HuH-7.5 (cell line): ENCODE data around the gene PYGB.
"Not testable (repeated sequence)": the region's sequence is repeated elsewhere in the genome, so short reads cannot be mapped to it uniquely, and the experiment has no call there.

Experiments used
- DNase-seq: peaks from one replicate; pipeline ENCODE4 v3.0.0; 2011; ENCODE audit warnings: low spot score

Gene PYGB

DNA sequence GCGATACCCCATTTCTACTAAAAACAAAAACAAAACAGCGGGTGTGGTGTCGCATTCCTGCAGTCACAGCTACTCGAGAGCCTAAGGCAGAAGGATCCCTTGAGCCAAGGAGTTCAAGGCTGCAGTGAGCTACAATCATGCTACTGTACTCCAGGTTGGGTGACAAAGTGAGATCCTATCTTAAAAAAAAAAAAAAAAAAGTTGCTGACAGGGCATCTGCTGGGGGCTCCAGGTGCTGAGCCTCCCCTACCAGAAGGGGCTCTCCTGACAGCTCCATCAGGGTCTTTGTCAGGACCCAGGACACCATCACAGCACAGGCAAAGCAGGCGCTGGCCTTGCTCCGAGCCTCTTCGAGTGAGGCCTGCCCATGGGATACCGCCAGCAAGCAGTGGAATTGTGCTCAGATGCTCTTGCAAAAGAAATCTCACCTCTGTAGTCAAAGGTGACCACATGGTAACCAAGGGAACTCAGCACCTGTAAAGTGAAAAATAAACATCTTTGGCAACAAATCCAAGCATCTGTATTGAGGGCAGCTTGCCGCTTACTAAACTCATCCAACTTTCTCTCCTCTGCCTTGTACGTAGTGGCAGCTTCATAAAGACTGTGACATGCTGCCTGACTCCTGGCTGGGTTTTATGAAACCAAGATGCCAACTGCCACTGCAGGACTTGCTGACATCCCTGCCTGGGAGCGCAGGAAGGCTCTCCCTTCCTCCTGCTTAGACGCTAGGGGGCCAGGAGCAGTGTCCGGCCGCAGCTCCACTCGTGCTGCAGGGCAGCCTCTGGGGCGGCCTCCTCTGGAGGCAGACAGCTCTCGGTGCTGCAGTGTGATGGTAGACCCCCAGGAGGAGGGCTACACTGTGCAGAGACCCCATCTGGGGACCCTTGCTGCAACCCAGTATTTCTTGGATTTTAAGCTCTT lies 66.9 kb downstream of the PYGB start:
- no peak for DNase-seq

DNA sequence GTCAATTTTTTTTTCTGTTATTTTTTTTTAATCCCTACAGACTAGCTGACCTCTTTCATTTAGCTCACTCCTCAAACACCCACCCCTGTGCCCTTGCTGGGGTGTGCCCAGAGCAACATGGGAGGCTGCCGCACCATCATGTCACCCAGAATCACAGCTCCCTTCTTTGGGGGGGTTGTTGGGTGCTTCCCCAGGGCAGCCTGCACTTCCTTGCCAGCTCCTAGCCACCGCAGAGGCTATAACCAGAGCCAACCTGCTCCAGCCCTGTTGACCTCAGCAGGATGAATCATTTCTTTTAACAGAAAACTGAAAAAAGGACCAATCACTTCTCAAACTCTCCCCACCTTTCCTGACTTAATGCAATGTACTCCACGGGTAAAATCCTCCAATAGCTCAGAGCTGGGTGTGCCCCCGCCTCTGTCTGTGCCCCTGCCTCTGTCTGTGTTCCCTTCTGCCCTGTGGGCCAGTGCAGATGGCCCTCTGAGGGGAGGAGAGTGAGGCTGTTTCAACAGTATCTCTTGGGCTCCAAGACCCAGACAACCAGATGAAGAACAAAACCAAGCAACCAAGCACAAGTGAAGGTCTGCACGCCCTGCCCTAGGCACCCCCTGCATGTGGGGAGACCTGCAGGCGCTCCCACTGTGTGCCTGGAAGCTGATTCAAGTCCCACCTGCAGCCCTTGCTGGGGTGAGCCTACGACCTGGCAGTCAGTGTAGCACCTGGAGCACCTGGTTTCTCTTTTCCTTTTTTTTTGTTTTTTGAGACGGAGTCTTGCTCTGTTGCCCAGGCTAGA lies 67.7 kb downstream of the PYGB start:
- DNase-seq: no peak

DNA sequence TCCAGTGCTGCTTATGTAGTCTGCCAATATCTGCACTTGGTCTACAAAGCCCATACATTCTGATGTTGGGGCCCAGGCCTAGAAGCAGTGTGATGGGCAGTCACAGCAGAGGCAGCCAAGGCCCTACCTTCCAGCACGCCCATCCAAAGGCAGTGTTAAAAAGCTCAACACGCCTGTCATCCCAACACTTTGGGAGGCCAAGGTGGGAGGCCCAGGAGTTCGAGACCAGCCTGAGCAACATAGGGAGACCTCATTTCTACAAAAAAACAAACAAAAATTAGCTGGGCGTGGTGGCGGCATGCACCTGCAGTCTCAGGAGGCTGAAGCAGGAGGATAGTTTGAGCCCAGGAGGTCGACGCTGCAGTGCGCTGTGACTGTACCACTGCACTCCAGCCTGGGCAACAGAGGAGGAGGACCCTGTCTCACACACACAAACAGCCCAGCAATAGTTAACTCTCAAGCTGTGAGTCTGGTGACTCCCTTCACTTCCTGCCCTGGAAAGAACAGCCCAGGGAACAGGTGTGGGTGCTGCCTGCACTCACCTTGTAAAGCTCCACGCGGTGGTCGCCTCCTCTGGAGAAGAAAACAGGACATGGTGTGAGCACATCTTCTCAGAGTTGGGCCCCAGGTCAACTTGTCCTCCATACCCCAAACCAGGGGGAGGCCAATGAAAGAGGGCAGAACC lies 68.8 kb downstream of the PYGB start:
- DNase-seq: no peak

DNA sequence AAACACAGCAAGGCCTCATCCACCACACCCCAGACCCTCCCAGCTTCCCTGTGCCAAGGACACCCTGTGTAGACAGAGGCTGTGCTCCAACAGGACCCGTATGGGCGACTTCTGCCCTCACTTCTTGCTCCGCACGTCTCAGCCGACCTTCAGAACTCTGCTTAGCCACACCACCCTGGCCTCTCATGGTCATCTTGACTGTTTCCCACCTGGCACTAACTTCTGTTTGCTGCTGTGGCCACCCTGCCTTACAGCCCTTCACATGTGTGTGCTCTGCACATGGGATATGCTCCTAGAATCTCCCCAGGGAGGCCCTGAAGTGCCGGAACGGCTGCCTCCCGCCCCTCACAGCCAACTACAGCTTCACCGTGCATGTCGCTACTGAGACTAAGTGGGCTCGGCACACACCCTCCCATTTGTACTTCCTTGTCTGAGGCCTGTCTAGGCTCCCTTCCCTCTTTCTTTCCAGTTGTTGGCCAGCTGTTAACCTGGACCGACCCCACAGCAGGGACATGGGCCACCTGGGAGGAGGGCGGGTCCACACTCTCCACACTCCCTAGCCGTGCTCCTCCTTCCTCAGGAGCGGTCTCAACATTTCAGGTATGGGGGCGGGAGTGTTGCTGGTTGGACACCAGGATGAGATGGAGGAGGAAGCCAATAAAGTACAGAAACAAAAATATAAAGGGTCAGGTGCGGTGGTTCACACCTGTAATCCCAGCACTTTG lies 69.6 kb downstream of the PYGB start:
- no peak for DNase-seq

DNA sequence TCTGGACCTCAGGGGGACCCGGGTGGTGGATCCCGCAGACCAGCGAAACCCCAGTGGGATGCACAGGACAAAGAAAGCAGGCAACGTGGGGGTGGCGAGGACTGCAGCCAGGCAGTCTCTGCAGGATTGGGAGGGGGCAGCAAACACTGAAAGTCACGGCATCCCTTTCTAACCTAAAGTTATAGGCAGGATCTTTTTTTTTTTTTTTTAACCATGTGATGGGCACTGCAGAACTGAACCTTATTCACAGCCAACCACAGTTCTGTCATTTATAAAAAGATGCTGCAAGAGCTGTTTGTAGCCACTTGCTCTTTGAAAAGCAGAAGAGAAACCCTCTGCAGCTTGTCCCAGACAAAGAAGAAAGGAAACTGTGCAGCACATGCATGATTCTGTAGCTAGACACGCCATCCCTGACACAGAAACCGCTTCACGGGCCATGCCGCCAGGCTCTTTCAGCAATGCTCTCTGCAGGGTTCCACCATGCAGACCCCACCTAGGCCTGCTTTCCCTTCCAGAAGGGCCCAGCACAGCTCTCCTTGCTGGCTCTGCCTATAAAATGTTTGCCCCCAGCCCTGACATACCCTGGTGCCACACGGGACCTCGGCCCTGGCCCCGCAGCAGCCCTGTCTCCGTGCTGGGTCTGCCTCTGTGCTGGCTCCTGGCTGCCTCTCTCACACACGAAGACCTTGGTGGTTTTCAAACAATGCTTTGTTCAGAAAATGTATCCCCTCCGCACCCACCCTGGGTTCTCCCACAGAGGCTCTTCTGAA lies 70.8 kb downstream of the PYGB start:
- no peak for DNase-seq

DNA sequence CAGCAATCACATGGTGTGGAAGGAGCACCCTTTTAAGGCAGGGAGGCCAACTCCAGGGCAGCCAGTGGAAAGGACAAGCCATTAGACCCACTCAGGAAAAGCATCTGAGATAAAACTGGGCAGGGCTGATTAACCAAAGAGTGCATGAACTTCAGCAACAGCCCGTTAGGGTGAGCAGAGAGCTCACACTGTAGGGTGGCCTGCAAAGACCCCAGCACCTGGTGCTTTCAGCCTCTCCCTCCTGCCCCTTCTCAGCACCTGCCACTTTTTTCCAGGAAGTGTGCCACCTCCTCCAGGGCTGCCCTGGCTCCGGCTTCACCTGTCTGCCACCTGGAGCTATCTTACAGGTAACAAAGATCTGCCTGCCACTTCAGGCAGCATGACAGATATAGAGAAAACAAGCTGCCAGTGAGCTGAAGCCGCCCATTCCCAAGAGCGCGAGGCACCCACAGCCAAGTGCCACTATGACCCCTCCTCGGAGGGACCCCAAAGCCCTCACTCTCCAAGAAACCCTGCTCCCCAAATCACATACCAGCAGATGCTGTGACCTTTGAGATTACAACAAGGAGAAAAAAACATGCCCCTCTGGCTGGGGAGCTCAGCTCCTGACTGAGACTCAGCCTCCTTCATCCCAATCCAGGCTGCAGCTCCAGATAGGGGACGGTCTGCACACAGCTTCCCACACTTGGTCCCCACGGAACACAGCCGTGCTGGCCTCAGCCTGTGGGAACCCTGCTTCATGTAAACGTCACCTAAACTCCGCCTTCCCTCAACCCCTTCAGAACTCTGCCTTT lies 71.6 kb downstream of the PYGB start:
- no peak for DNase-seq

DNA sequence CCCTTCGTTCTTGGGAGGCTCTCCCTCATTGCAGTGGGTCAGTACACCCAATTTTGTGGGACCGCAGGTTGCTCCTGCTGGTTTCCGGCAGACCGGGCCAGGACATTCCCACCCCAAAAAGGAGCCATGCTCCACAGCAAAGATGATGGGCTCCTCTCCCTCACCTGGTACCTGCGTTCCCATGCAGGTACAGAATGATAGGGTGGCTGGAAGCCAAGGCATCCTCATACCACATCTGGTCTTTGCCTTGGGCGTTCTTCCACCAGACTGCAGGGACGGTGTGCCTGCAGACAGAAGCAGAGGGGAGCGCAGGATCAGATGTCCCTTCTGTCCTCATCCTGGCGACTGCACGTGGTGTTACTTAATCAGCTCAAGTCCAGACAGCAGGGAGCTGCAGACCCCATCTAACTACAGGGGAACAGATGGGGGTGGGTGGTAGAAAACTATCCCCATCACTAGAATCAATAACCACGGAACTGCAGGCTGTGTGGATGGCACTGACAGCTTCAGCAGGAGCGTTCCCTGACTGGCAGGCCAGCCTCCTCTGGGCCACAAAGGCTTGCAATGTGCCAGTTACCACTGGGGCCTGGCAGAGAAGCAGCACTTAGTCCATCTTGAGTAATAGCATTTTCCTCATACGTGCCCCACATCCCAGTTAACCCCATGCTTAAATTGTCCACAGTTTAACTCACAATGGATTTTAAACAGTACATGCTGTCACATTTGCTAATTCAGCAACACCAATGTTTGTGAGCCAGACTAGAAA lies 72.3 kb downstream of the PYGB start:
- no peak for DNase-seq

DNA sequence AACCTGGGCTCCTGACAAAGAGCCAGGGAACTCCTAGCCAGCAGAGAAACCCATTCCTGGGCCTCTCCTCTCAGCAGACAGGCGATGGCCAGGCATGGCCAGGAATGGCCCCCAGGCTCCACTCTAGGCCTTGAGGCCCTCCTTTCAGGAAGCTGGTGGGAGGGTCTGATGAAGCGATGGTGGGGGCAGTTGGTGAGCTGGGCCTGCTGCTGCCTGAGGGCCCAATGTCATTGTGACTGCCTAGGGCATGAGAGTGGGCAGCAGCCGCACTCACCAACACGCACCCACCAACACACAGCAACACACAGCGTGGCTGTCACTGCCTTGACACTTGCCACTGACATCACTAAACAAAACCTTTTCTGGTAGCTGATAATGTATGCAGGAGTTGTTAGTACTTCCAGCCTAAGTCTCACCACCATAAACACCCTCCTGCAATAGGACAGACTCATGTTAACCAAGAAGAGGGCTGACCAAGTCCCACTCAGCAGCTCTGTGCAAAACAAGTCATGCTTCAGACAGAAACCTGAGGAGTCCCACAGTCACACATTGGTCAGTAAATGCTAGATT lies 73.5 kb downstream of the PYGB start:
- DNase-seq: no peak

DNA sequence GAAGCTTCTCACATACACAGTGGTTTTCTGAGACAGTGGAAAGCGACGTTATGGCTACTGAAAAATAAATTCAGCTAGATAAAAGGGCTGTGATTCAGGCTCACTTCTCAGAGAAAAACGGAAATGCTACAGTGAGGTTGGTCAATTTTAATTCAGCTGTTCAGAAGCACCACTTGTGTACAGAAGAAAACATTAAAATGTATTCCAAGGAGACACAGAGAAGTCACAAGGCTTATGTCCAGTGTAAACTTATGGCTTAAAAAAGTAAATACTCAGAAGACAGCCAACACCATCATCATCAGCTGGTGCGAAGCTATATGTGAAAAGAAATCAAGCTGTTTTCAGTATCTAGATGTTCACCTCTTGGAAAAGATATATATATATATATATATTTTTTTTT lies 74.1 kb downstream of the PYGB start:
- DNase-seq: no peak

DNA sequence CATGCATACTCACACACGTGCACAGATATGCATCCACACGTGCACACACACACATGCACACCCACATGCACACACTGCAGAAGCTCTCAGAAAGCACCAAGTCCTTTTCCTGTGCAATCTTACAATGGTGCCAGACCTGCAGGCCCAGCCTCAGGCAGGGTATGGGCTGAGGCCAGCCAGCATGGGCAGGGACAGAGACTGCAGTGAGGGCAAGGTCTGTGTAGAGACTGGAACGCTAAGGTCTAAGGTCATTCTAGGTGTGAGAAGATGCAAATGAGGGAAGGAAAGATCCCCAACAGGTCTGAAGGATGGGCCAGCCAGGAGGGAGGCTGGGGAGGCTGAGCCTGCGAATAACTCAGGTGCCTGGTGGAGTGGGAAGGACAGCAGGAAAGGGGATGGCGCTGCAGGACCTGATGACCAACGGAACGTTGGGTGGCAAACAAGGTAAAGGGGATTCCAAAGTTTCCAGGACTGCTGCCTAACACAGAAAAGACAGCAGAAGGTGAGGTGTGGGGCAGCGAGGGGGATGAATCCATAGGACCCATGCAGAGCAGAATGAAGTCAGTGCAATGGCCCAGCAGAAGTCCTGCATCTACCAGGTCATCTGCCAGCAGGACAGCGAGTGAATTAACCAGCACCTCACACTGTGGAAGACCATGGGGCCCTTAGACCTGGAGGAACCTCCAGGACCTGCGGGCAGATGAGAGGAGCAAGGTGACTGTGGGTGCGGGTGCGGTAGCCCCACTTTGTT lies 75.8 kb downstream of the PYGB start:
- DNase-seq: no peak

DNA sequence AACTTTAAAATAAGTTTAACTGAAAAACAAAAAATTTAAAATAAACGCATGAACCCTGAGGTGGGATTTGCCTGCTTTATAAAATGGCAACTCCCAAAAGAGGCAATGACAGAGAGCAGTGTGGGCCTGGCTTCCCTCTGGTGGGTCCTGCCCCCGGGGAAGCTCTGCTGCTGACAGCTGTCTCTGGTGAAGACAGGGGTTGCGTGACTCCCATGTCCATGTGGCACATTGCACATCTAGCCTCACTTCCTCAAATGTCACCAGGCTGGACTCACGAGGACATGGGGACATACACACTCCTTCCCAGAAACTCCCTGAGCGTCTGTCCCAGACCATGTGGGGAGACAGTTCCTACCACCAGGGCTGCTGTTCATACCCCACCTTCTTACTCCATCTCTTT lies 76.5 kb downstream of the PYGB start:
- DNase-seq: no peak

DNA sequence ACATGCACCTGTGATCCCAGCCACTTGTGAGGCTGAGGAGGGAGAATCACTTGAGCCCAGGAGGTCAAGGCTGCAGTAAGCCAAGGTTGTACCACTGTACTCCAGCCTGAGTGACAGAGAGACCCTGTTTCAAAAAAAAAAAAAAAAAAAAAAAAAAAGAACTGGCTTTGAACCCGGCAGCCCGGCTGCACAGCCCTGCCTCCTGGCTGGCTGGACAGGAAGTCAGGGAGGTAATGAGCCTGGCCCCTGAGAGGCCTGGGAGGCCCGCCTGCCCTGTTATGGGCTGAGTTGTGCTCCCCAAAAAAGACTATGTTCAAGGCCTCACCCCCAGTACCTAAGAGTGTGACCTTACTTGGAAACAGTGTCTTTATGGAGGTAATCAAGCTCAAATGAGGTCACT lies 77.2 kb downstream of the PYGB start:
- no peak for DNase-seq

DNA sequence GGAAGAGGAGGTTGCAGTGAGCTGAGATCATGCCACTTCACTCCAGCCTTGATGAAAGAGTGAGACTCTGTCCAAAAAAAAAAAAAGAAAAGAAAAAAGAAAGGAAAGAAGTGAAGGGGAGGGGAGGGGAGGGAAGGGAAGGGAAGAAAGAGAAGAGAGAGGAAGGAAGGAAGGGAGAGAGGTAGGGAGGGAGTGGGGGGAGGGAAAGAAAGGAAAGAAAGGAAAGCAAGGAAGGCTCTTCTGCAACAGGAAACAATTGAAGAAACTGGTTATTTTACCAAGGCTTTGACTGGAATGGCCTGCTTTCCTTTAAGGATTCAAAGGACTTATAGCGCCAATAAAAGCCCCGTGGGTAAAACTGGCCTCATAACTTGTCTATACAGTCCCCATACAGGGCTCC lies 78.1 kb downstream of the PYGB start:
- DNase-seq: no peak

DNA sequence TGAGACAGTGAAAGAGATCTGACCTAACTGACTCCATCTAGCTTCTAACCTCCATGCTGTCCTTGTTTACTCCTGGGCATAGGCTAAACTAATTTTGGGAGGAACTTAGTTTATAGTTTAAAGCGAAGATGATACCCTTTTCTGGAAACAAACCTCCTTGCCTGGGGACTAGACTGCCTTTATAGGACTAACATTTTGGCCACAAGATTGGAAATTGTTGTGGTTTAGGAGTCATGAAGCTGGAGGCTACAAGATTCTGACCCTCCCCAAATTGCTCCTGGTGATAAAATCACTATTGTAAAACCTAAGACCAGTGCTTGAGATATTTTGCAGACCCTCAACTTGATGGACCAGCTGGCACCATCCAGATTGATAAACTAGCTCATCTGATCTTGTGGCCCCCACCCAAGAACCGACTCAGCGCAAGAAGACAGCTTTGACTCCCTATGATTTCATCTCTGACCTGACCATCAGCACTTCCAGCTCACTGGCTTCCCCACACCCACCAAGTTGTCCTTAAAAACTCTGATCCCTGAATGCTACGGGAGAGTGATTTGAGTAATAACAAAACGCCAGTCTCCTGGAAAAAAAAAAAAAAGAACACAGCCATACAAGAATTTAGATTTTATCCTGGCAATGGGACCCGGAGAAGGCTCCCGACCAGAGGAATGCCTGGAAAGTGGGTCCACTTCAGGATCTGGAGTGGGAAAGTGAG lies 79.8 kb downstream of the PYGB start:
- DNase-seq: no peak

DNA sequence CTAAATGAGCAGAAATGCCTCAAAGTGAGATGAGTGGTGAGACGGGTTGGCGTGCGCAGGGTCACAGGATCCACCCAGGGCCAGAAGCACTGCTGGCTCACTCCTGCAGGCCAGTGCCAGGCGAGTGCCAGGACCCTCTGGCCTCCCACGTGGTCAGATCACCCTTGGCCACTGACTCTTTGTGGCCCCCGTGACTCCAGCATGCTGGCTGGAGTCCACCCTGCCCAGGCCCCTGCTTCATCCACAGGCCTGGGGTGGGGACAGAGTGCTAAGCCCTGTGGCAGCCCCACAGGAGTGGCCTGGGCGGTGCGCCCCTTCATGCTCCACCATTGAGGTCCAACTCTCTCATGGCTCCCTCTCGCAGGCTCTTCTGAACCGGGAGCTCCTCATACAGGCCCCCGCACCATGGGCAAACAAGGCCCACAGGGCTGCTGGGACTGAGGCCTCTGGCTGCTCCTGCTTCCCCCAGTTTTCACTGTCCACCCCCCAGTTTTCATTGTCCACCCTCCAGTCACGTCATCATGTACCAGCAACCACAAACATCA lies 81.1 kb downstream of the PYGB start:
- no peak for DNase-seq

DNA sequence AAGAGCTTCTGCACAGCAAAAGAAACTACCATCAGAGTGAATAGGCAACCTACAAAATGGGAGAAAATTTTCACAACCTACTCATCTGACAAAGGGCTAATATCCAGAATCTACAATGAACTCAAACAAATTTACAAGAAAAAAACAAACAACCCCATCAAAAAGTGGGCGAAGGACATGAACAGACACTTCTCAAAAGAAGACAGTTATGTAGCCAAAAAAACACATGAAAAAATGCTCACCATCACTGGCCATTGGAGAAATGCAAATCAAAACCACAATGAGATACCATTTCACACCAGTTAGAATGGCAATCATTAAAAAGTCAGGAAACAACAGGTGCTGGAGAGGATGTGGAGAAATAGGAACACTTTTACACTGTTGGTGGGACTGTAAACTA lies 87.1 kb downstream of the PYGB start:
- not testable (repeated sequence) for DNase-seq

DNA sequence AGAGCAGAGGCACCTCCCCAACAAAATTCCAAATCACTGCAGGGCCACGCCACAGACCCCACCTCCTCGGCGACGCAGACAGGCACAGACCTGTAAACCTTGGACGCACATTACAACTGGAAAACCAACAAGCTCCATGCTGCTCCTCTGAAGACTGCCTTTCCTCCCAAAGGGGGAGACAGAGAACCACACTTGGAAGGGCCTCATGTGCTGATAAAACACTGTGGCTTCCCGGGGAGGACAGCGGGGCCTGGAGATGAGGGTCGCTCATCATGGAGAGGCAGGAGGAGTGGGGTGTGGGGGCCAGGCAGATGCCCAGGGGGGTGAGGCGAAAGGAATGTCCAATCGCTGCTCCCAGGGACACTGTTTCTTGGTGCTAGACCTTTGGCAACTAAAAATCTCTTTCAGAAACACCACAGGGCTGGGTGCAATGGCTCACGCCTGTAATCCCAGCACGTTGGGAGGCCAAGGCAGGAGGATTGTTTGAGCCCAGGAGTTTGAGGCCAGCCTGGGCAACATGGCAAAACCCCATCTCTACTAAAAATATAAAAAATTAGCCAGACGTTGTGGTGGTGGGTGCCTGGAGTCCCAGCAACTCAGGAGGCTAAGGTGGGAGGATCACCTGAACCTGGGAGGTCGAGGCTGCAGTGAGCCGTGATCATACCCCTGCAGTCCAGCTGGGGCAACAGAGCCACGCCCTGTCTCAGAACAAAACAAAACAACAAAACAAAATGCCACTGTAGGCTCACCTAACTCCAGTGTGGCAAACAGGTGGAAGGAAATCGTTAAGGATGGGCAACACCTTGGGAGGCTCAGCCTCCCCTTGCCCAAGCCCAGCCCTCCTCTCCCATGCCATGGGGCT lies 88.9 kb downstream of the PYGB start:
- peak; percentile 49 for DNase-seq
